ENCODE results near the gene ZNF573.

DNA sequence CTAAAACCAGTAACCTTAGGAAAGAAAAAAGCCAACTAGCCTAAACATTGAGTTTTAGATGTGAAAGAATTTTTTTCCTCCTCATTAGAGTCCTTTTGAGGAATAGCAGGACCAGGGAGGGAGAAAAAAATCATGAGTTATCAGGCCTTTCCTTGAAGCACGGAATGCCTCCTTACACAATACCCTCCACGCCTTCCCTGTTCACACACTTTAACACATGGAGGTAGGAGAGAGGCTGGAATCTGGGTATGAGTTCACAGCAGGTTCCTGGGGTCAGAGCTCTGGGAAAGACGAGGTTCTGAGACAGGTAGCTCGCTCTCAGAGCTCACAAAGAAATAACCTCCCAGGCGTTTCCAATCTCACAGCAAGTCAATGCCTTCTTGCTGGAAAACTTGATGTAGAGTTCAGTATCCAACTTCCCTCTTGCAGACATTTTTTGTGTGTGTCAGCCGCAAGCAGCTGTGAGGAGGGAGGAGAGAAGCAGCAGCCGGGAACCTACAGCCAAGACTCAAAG lies 716 bp downstream of the ZNF573 start:
- TF ChIP-seq, protein P1, sequence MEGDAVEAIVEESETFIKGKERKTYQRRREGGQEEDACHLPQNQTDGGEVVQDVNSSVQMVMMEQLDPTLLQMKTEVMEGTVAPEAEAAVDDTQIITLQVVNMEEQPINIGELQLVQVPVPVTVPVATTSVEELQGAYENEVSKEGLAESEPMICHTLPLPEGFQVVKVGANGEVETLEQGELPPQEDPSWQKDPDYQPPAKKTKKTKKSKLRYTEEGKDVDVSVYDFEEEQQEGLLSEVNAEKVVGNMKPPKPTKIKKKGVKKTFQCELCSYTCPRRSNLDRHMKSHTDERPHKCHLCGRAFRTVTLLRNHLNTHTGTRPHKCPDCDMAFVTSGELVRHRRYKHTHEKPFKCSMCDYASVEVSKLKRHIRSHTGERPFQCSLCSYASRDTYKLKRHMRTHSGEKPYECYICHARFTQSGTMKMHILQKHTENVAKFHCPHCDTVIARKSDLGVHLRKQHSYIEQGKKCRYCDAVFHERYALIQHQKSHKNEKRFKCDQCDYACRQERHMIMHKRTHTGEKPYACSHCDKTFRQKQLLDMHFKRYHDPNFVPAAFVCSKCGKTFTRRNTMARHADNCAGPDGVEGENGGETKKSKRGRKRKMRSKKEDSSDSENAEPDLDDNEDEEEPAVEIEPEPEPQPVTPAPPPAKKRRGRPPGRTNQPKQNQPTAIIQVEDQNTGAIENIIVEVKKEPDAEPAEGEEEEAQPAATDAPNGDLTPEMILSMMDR (IDR thresholded peaks at IDR 0.05; ENCODE audit: extremely low read depth in 1 of 2, insufficient read depth in 1 of 2, low read depth in 1 of 2, low read length in 2 of 2): no peak
- TF ChIP-seq, protein P2, sequence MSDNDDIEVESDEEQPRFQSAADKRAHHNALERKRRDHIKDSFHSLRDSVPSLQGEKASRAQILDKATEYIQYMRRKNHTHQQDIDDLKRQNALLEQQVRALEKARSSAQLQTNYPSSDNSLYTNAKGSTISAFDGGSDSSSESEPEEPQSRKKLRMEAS (IDR thresholded peaks at IDR 0.05; ENCODE audit: insufficient read depth, insufficient read length): no peak
- TF ChIP-seq POLR2A (IDR thresholded peaks at IDR 0.05; ENCODE audit: low read depth, low read length) (no peak), JUN (IDR thresholded peaks at IDR 0.05; ENCODE audit: borderline replicate concordance, insufficient read depth, insufficient read length, low read depth) (no peak), POLR2AphosphoS5 (IDR thresholded peaks at IDR 0.05; ENCODE audit: insufficient read depth, low read depth, low read length) (no peak), EZH2 (IDR thresholded peaks at IDR 0.05; ENCODE audit: borderline replicate concordance, low read depth, low read length, severe bottlenecking) (no peak)
